Natural killer cell treated with Interleukin-12 subunit alpha and Interleukin-12 subunit beta and Interleukin-15 and Interleukin-18, amount 100 ng/mL, for 72 hours (primary cell): ENCODE measurements around the gene ZMIZ1. TPM values are rescaled to one million over a fixed set of nuclear protein-coding genes. Genes with fewer than 3 reads are reported as not detected.

ENCODE experiments used
- ATAC-seq, 2 donors: fragments of 150-1000 bp; cut with Tn5 transposase in 1 of 2; sonication (Bioruptor Pico), chemical (Tn5 transposase) in 1 of 2; 2 replicates each; pipeline ENCODE4 v1.10.0; 2021
- DNase-seq: peaks from one replicate; pipeline ENCODE4 v3.0.0; 2022; ENCODE audit warnings: low spot score
- H3K27ac Mint-ChIP-seq, 2 donors: 1 replicate in 1 of 2; 2 replicates in 1 of 2; pipeline ENCODE4 v1.8.0; 2022; ENCODE audit warnings: mixed read lengths in 2 of 2, mild to moderate bottlenecking in 1 of 2, moderate library complexity in 1 of 2
- H3K27me3 Mint-ChIP-seq, 2 donors: 1 replicate in 1 of 2; 2 replicates in 1 of 2; pipeline ENCODE4 v1.8.0; 2022; ENCODE audit warnings: mixed read lengths in 2 of 2
- H3K36me3 Mint-ChIP-seq: one replicate; pipeline ENCODE4 v1.8.0; 2022; ENCODE audit warnings: mixed read lengths
- H3K4me1 Mint-ChIP-seq, 2 donors: 1 replicate in 1 of 2; 2 replicates in 1 of 2; pipeline ENCODE4 v1.8.0; 2022; ENCODE audit warnings: low read depth in 2 of 2, mixed read lengths in 2 of 2, mild to moderate bottlenecking in 1 of 2
- H3K4me3 Mint-ChIP-seq: one replicate; pipeline ENCODE4 v1.8.0; 2022; ENCODE audit warnings: mixed read lengths
- H3K9me3 Mint-ChIP-seq: 2 replicates; pipeline ENCODE4 v1.8.0; 2022; ENCODE audit warnings: mixed read lengths
- total RNA-seq, 2 donors: library from RNA; stranded (reverse); gene quantifications; one replicate each; pipeline ENCODE4 v1.2.3, GENCODE V29; 2022

The ZMIZ1 gene
- total RNA-seq, 2 donors from 2014 or later = 49.7 to 54.4 TPM

DNA sequence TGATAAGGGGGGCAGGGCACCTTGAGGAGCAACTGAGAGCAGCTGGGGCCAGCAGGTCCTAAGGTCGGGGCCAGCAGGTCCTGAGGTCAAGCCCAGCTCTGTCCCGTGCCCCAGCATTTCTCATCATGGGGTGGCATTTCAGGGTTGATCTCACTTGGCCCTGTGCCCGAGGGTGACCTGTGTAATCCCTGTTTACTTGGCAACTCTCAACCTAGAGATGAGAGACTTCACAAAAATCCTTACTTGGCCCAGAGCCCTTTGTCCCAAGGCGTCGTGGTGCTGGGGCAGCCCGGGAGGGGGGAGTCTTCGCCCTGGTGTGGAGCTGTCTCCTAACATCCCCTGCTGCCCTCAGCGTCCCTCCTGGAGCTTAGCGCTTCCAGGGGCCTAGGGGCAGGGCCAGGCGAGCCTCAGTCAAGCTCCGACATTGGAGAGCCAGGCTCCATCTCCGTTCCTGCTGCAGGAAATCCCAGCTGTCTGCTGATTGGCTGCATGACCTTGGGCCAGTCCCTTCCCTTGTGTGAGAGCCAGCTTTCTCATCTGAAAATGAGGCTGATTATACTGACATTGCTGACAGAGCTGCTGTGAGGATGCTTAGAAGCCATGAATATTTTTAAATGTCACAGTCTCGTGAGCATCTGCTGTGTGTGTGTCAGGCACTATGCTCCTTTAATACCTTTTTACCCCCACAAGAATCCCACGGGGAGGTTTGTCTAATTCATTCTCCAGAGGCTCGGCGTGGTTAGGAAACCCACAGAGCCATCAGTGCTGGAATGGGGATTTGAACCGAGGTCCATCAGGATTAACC lies 94.3 kb downstream of the ZMIZ1 start:
- H3K9me3 Mint-ChIP-seq = no peaks in the 10 kb centered on the region

DNA sequence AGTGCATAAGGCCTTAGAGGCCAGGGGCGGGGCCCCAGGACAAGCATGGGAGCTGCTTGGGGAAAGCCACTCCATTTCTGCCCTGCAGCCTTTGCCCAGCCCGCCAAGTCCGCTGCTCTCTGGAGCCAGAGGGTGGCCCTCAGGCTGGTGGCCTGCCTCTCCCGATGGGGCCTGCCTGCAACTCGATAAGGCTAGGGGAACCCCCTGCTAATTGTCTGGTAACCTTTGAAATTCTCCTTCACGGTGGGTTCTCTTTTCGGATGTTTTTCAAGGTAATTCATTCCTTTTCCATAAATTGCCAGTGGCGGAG lies 94.9 kb downstream of the ZMIZ1 start:
- ATAC-seq (no peak), DNase-seq (no peak)
- Mint-ChIP-seq H3K36me3 (no peaks in the 10 kb centered on the region), H3K9me3 (no peaks in the 10 kb centered on the region), H3K4me1 (peaks cover 10 to 12% of the 10 kb centered on the region in 2 donors), H3K27me3 (no peaks in the 10 kb centered on the region), H3K27ac (no peak overlapping the region), H3K4me3 (no peak overlapping the region)

More for the DNA sequence above, 94.3 kb downstream of the ZMIZ1 start:
- H3K36me3 Mint-ChIP-seq = no peaks in the 10 kb centered on the region
- no peak overlapping the region for H3K27ac Mint-ChIP-seq
- H3K4me1 Mint-ChIP-seq = peaks cover 6 to 7% of the 10 kb centered on the region in 2 donors
- no peak for ATAC-seq
- H3K27me3 Mint-ChIP-seq = no peaks in the 10 kb centered on the region
- no peak for DNase-seq
- H3K4me3 Mint-ChIP-seq = no peak overlapping the region

DNA sequence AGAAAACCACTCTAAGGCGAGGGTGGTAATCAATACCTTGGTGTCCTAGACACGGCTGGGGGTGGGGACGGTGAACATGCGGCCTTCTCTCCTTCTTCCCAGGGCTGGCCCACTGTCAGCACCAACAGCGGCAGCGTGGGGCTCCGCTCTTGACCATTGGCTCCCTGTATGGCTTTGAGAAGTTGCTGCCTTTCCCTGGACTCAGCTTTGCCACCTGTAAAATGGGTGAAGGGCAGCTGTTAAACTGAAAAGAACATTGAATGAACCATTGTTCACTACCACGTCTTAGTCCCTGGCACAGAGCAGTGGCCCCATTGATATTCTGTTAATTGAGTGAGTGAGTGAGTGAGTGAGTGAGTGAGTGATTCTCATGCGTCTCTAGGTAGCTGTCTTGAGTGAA lies 95.3 kb downstream of the ZMIZ1 start:
- Mint-ChIP-seq H3K4me1 (peaks cover 10 to 12% of the 10 kb centered on the region in 2 donors), H3K27ac (no peak overlapping the region), H3K27me3 (no peaks in the 10 kb centered on the region), H3K36me3 (no peaks in the 10 kb centered on the region), H3K9me3 (no peaks in the 10 kb centered on the region), H3K4me3 (no peak overlapping the region)
- no peak for DNase-seq
- no peak for ATAC-seq

DNA sequence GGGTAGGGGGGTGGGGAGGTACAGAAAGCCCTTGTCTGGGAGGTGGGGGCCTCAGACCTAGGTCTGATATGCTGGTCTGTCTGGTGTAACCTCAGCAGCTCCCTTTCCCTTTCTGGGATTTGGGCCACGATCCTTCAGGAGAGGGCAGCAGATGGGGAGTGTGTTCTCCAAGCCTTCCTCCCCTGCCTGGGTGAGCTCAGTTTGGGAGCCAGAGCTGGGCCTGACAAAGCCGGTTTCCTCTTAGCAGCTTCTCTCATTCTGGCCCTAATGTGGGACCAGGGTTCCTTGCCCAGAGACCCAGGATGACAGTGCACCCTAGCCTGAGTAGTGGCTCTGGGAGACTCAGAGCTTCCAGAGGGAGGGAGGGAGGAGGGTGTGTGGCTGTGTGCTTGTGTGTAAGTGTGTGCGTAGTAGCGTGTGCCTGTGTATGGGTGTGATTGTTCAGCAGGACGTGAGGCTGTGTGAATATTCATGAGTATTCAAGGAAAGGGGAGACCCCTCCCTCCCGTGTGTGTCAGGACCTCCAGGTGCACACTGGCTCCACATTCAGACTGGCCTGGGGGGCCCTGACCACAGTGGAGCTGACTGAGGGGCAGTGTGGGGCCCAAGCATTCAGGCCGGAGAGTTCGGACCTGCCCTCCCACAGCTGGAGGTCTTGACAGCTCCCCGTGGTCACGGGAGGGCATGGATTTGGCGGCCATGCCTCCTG lies 96.5 kb downstream of the ZMIZ1 start:
- DNase-seq (no peak), ATAC-seq (no peak)
- H3K4me1 Mint-ChIP-seq = peaks cover 10 to 12% of the 10 kb centered on the region in 2 donors
- no peak overlapping the region for H3K27ac Mint-ChIP-seq
- no peak overlapping the region for H3K4me3 Mint-ChIP-seq
- no peaks in the 10 kb centered on the region for H3K27me3 Mint-ChIP-seq
- H3K36me3 Mint-ChIP-seq = no peaks in the 10 kb centered on the region
- H3K9me3 Mint-ChIP-seq = no peaks in the 10 kb centered on the region

DNA sequence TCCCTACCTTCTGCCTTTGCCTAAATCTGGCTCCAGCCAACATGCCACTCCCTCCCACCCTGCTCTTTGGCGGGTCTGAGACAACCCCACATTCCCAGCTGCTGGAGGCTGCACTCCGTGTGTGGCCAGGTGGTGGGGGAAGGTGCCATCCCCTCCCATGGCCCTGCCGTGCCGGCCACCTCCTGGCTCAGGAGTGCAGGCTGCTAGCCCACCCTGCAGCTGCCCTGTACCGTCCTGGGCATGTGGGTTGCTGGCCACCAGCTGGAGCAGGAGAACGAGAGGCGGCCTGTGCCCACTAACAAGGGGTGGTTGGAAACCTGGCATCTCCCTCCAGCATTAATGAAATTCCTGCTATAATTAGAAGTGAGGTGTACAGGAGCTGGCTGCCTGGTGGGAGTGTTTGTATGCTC lies 97.6 kb downstream of the ZMIZ1 start:
- H3K36me3 Mint-ChIP-seq = no peaks in the 10 kb centered on the region
- H3K27me3 Mint-ChIP-seq = no peaks in the 10 kb centered on the region
- no peak for DNase-seq
- ATAC-seq = no peak
- H3K9me3 Mint-ChIP-seq = no peaks in the 10 kb centered on the region
- no peak overlapping the region for H3K4me3 Mint-ChIP-seq
- peaks cover 7 to 9% of the 10 kb centered on the region in 2 donors for H3K4me1 Mint-ChIP-seq
- no peak overlapping the region for H3K27ac Mint-ChIP-seq

DNA sequence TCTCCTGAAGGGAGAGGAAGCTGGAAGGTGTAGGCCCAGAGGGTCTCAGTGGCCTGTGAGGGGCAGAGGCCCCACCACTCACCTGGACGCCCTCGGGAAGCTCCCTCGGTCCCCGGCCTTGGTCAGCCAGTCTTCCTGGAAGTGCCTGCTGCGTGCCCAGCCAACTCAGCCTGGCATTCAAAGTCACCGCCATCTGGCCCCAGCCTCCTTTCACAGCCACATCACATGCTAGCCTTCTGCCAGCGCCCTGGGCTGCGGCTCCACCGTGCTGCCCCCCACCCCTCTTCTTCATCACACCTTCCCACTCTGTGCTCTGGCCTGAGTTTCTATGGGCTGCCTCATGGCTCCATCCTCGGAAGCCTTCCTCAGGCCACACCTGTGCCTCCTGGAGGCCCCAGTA lies 98.0 kb downstream of the ZMIZ1 start:
- no peak overlapping the region for H3K4me3 Mint-ChIP-seq
- no peaks in the 10 kb centered on the region for H3K27me3 Mint-ChIP-seq
- H3K4me1 Mint-ChIP-seq = peaks cover 4 to 5% of the 10 kb centered on the region in 2 donors
- no peak overlapping the region for H3K27ac Mint-ChIP-seq
- ATAC-seq (no peak), DNase-seq (no peak)
- no peaks in the 10 kb centered on the region for H3K9me3 Mint-ChIP-seq
- H3K36me3 Mint-ChIP-seq = no peaks in the 10 kb centered on the region

DNA sequence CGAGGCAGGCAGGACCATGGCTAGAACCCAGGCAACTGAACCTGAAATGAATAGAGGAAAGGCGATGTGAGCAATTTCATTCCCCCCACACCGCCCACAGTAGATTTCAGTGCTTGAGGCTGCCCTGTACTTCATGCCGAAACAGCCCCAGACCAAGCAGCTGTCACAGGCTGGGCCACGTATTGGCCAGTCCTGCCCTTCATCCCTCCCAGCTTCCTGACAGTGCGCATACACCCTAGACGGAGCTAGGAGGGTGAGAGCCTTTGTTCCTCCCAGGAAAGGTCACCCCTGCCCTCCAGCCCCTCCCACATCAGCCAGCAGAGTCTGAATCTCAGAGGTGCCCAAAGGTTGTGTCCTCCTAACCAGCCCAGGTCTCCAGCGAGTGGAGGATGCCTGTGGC lies 98.8 kb downstream of the ZMIZ1 start:
- H3K27ac Mint-ChIP-seq = no peak overlapping the region
- no peaks in the 10 kb centered on the region for H3K36me3 Mint-ChIP-seq
- no peak overlapping the region for H3K4me3 Mint-ChIP-seq
- H3K27me3 Mint-ChIP-seq = no peaks in the 10 kb centered on the region
- DNase-seq (no peak), ATAC-seq (no peak)
- H3K9me3 Mint-ChIP-seq = no peaks in the 10 kb centered on the region
- H3K4me1 Mint-ChIP-seq = peaks cover 4 to 5% of the 10 kb centered on the region in 2 donors

DNA sequence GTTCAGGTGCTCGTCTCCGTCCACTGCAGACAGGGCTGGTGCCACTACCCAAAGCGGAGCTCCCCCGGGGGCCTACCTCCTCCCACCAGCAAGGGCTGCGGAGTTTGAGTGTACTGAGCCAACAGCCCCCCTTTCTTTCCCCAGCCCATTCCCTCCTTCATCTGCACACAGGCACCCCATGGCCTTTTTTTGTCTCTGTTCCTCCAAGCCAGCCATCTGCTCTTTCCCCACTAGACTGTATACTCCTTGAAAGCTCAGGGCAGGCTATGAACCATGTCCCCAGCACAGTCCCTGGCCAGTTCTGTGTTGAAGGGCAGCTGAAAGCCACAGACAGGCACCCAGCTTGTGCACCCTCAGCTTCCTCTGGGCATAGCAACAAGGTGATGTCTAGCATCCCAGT lies 99.4 kb downstream of the ZMIZ1 start:
- no peaks in the 10 kb centered on the region for H3K9me3 Mint-ChIP-seq
- no peak for DNase-seq

DNA sequence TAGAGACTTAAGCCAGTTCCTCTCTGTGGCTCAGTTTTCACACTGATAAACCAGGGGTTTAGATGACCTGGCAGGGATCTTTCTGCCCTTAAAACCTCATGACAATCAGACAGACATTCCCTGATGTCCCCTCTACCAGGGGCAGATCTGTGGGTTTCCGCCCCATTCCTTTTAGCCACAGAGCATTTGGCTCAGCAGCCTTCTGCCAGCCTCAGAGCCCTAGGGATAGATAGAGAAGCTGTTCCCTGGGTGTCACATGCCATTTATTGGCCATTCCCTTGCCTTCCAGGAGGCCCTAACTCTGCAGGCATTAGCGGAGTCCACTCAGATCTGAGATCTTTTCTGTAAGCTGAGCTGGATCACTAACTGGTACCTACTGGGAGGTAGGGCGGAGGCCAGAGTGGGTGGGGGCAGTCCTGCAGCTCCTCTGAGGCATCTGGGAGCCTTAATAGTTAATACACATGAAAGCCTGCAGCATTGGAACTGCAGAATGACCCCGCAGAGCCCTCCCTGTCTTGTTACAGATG lies 101.5 kb downstream of the ZMIZ1 start:
- ATAC-seq (no peak), DNase-seq (no peak)
- Mint-ChIP-seq H3K4me3 (no peak overlapping the region), H3K27me3 (no peaks in the 10 kb centered on the region), H3K4me1 (peaks cover 4 to 12% of the 10 kb centered on the region in 2 donors), H3K36me3 (no peaks in the 10 kb centered on the region), H3K9me3 (no peaks in the 10 kb centered on the region), H3K27ac (no peak overlapping the region)

More for the DNA sequence above, 99.4 kb downstream of the ZMIZ1 start:
- Mint-ChIP-seq H3K27ac (no peak overlapping the region), H3K4me1 (peaks cover 4 to 5% of the 10 kb centered on the region in 2 donors), H3K36me3 (no peaks in the 10 kb centered on the region), H3K27me3 (no peaks in the 10 kb centered on the region), H3K4me3 (no peak overlapping the region)
- no peak for ATAC-seq

DNA sequence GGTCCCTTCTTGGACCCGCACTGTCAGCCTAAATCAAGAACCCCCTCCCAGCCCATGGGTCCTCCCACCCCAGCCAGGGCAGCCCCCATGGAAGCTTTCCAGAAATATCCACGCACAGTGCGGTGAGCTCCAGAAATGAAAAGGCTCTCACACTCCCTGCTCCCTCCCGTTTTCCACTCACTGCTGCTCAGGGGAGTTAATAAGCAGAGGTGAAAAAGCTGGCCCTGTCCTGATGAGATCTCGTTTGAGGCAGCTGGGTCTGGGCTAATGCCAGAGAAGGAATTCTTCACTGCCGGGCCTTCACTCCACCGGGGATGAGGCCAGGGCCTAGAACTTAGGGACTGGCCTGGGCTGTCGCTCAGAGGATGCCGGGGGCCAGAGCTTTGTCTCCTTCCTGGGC lies 102.2 kb downstream of the ZMIZ1 start:
- H3K9me3 Mint-ChIP-seq = no peaks in the 10 kb centered on the region
- H3K4me1 Mint-ChIP-seq = peaks cover 4 to 13% of the 10 kb centered on the region in 2 donors
- H3K27ac Mint-ChIP-seq = no peak overlapping the region
- no peak overlapping the region for H3K4me3 Mint-ChIP-seq
- H3K36me3 Mint-ChIP-seq = no peaks in the 10 kb centered on the region
- DNase-seq (no peak), ATAC-seq (no peak)
- H3K27me3 Mint-ChIP-seq = no peaks in the 10 kb centered on the region

DNA sequence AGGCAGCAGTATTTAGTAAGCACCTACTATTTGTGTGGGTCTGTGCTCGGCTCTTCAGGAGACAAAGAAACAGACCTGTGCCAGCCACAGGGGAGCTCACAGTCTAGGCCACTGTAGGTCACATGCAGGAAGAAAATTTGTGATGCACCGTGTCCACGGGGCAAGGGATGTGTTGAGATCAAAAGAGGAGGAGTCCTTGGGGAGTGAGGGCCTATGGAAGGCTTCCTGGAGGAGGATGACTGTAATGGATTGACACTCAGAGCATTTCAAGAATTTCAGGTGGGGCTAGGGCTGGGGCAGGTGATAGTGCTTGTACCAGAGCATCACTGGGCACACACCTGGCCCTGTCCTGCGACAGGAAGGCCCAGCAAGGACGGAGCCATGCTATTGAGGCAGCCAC lies 102.7 kb downstream of the ZMIZ1 start:
- DNase-seq = no peak
- H3K36me3 Mint-ChIP-seq = no peaks in the 10 kb centered on the region
- peaks cover 4 to 13% of the 10 kb centered on the region in 2 donors for H3K4me1 Mint-ChIP-seq
- no peak for ATAC-seq
- no peaks in the 10 kb centered on the region for H3K9me3 Mint-ChIP-seq
- no peaks in the 10 kb centered on the region for H3K27me3 Mint-ChIP-seq
- H3K27ac Mint-ChIP-seq = no peak overlapping the region
- H3K4me3 Mint-ChIP-seq = no peak overlapping the region

DNA sequence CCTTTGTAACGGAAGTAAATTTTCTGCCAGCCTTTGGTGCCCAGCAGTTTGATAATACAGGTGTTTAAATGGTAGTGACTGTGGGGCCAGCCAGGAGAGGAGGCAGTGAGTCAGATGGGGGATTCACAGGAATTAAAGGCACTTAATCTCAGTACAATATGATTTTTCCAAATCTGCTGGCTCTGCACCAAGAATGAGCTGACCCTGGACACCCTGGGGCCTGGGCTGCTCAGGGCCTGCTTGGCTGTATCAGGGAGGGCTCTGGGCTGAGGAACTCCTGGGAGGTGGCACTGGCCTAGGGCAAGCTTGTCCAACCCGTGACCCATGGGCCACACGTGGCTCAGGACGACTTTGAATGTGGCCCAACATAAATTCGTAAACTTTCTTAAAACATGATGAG lies 104.1 kb downstream of the ZMIZ1 start:
- Mint-ChIP-seq H3K36me3 (no peaks in the 10 kb centered on the region), H3K9me3 (no peaks in the 10 kb centered on the region), H3K27ac (no peak overlapping the region), H3K4me3 (no peak overlapping the region), H3K4me1 (peaks cover 4 to 13% of the 10 kb centered on the region in 2 donors), H3K27me3 (no peaks in the 10 kb centered on the region)
- ATAC-seq = no peak
- DNase-seq = no peak

DNA sequence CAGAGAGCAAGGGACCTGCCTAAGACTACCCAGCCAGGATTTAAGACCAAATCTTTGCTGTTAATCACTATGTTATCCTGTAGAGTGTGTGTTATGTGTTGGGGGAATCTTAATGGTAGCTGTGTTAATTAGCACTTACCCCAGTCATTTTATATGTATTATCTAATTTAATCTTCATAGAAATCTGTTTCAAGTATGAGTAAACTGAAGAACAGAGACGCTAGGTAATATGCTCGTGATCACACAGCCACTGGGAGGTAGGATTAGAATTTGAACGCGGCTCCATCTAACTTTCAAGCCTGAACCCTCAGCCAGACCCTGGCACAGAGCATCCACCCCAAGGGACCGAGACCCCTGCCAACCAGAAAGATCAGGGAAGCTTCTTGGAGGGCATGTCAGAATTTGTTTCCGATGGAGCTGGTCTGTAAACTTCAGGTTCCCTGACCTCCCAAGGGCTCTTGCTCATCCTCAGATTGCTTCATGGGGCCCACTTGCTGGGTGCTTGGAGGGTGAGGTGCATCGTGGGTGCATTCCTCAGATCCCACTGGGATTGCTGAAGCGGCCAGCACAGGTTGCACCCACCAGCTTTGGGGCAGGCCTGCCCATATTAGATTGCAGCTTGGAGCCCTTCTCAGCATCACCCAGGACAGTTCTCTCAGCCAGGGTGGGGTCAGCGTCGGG lies 105.0 kb downstream of the ZMIZ1 start:
- Mint-ChIP-seq H3K4me1 (peaks cover 0 to 8% of the 10 kb centered on the region in 2 donors), H3K27ac (peak overlapping the region in 1 of 2 donors; percentile 59), H3K4me3 (no peak overlapping the region)

DNA sequence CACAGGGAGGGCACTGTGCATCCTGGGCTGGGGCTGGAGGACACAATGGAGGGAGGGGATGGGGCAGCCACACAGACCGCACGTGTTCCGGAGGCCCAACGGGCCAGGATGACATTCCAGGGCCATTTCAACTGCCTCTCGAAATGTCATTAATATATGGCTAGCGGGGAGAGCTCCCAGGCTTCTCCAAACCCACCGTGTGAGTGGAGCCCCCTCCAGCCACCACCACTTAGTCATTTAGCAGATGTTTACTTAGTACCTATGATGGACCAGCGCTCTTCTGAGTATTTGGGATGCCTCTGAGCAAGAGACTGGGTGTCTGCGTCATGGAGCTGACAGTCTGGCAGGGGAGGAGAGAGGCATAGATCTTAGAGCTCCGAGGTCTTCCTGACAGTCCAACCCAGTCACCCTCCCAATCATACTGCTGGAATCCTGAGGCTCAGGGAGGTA lies 107.3 kb downstream of the ZMIZ1 start:
- Mint-ChIP-seq H3K27me3 (no peaks in the 10 kb centered on the region), H3K36me3 (no peaks in the 10 kb centered on the region), H3K27ac (no peak overlapping the region), H3K9me3 (no peaks in the 10 kb centered on the region), H3K4me1 (peaks cover 0 to 8% of the 10 kb centered on the region in 2 donors), H3K4me3 (no peak overlapping the region)
- DNase-seq (no peak), ATAC-seq (no peak)

More for the DNA sequence above, 105.0 kb downstream of the ZMIZ1 start:
- DNase-seq (no peak), ATAC-seq (no peak)
- Mint-ChIP-seq H3K36me3 (no peaks in the 10 kb centered on the region), H3K9me3 (no peaks in the 10 kb centered on the region), H3K27me3 (no peaks in the 10 kb centered on the region)
